Measurements from ENCODE around the gene PAX6. TPM values are rescaled to one million over a fixed set of nuclear protein-coding genes. Genes with fewer than 3 reads are reported as not detected.

PAX6 gene
- total RNA-seq, 2 experiments from 2014 or later = not detected

- H4K20me1 ChIP-seq (ENCODE audit: insufficient read depth, low read length) = no peaks in the 10 kb centered on the region
- no peak for TF ChIP-seq EZH2phosphoT487 (IDR thresholded peaks at IDR 0.05; ENCODE audit: borderline replicate concordance, low read depth, low read length)
- TF ChIP-seq CTCF (conservative IDR thresholded peaks at IDR 0.05; ENCODE audit: low read length) = no peak
- intact Hi-C loops (cut with micrococcal nuclease; ENCODE audit: unreplicated experiment) = no loop called here
- no peaks in the 10 kb centered on the region for H3K9me3 ChIP-seq (ENCODE audit: low read length)
- no TSS peak for BruUV-seq (replicated peaks)
- H3K4me3 ChIP-seq (ENCODE audit: low read depth, low read length, poor library complexity, severe bottlenecking) = no peak overlapping the region
- no peaks in the 10 kb centered on the region for H3K79me2 ChIP-seq (ENCODE audit: insufficient read depth, low read depth, low read length)
- CTCF ChIA-PET (ENCODE audit: unreplicated experiment) = no interaction called here
- H3K27ac ChIP-seq (ENCODE audit: low read depth, low read length, poor library complexity, severe bottlenecking) = no peak overlapping the region
- no peaks in the 10 kb centered on the region for H3K4me1 ChIP-seq (ENCODE audit: insufficient read depth, low read length, poor library complexity, severe bottlenecking)
- no peak overlapping the region for H2AFZ ChIP-seq (ENCODE audit: low read length)
- POLR2A ChIA-PET = no interaction called here
- H3K4me2 ChIP-seq (ENCODE audit: low read length) = no peak overlapping the region
- no peak for DNase-seq (ENCODE audit: low spot score)
- no peaks in the 10 kb centered on the region for H3K36me3 ChIP-seq (ENCODE audit: insufficient read depth, low read length)
- H3K9me2 ChIP-seq (ENCODE audit: insufficient read depth, low read length) = no peaks in the 10 kb centered on the region
These were observed 71.0 kb downstream of the PAX6 start for GRCh38 chr11:31740131-31740530.

Data from OCI-LY7 (cell line).